ENCODE measurements around the gene RALGPS1. TPM values are rescaled to one million over a fixed set of nuclear protein-coding genes. Genes with fewer than 3 reads are reported as not detected.

Gene RALGPS1
- total and polyA plus RNA-seq, 2 of the 8 experiments (the other 6 are each of a cell fraction or from before 2014, with no cell fraction given) = 20.0 to 23.5 TPM

- Histone ChIP-seq H4K5ac (ENCODE audit: insufficient read length, low read depth, low read length) (no peak overlapping the region), H2BK5ac (ENCODE audit: low read depth, low read length) (no peak overlapping the region), H2BK15ac (ENCODE audit: low read length) (no peak overlapping the region), H2AFZ (ENCODE audit: low read length) (no peak overlapping the region), H4K91ac (replicated peaks; ENCODE audit: insufficient read length, low read length) (no peak overlapping the region), H3K79me2 (ENCODE audit: control insufficient read depth in 1 of 2, insufficient read depth in 2 of 2, low read length in 2 of 2) (no peaks in the 10 kb centered on the region), H3K27ac (ENCODE audit: low read depth, low read length) (no peak overlapping the region), H3K4me3 (ENCODE audit: extremely low read depth in 1 of 4, insufficient read depth in 2 of 4, low read depth in 3 of 4, low read length in 4 of 4) (no peak overlapping the region), H3K9me3 (ENCODE audit: insufficient read depth in 2 of 2, low read depth in 1 of 2, low read length in 1 of 2) (no peaks in the 10 kb centered on the region), H3K14ac (ENCODE audit: insufficient read length) (no peak overlapping the region), H3K56ac (replicated peaks; ENCODE audit: insufficient read length, low read depth, low read length) (no peak overlapping the region), H3K27me3 (replicated peaks in 1 of 4; ENCODE audit: control insufficient read depth in 3 of 4, extremely low read depth in 1 of 4, insufficient read depth in 3 of 4, low read length in 3 of 4) (no peaks in the 10 kb centered on the region), H2BK12ac (ENCODE audit: low read depth, low read length) (no peak overlapping the region), H4K20me1 (replicated peaks in 1 of 2; ENCODE audit: control insufficient read depth in 1 of 2, insufficient read depth in 2 of 2, low read length in 2 of 2) (peaks cover 0 to 5% of the 10 kb centered on the region in 2 experiments), H3K4ac (replicated peaks; ENCODE audit: insufficient read length, low read depth, low read length) (no peak overlapping the region), H2BK20ac (ENCODE audit: low read length) (no peak overlapping the region), H3K79me1 (ENCODE audit: low read depth, low read length) (no peaks in the 10 kb centered on the region; the same call in 1 of the 2 replicates), H3K4me2 (ENCODE audit: insufficient read depth in 1 of 2, low read depth in 2 of 2, low read length in 2 of 2) (no peak overlapping the region), H3K36me3 (ENCODE audit: control insufficient read depth in 2 of 4, insufficient read depth in 4 of 4, low read length in 3 of 4) (no peaks in the 10 kb centered on the region), H3K9ac (replicated peaks in 1 of 4; ENCODE audit: extremely low read depth in 1 of 4, low read depth in 3 of 4, low read length in 3 of 4) (no peak overlapping the region), H4K8ac (ENCODE audit: extremely low read depth, insufficient read depth, low read length) (no peak overlapping the region), H3K23me2 (ENCODE audit: low read depth, low read length) (no peaks in the 10 kb centered on the region), H2BK120ac (replicated peaks; ENCODE audit: low read depth, low read length) (no peak overlapping the region), H3K4me1 (replicated peaks in 1 of 4; ENCODE audit: control insufficient read depth in 3 of 4, insufficient read depth in 4 of 4, low read length in 3 of 4) (peaks cover 2 to 7% (median 4%) of the 10 kb centered on the region in 4 experiments), H3K23ac (ENCODE audit: insufficient read length) (no peak overlapping the region), H2AK5ac (ENCODE audit: low read depth, low read length) (no peak overlapping the region), H3K18ac (ENCODE audit: extremely low read depth, low read length) (no peak overlapping the region)
- WGBS, 2 experiments (ENCODE audit: extremely low coverage in 1 of 2, insufficient coverage in 1 of 2, insufficient read length in 1 of 2, insufficient replicate concordance in 2 of 2, low coverage in 1 of 2, low lambda C conversion rate in 2 of 2, missing lambda C conversion rate in 1 of 2) = 85% methylated on average over 4 of the region's 4 CpGs; no CpG with 5 or more reads in 1 of the 2 experiments
- CTCF ChIA-PET (ENCODE audit: partially characterized antibody) = interaction anchor here (1.0 to 1.3 kb wide), 5 partner anchors 11 to 141 kb away, joined by 3 to 4 read pairs (median 3); no protein-coding TSS in a partner anchor
- no peak for DNase-seq (ENCODE audit: low read depth in 1 of 2, low spot score in 2 of 2)
- TF ChIP-seq FOSL1 (IDR thresholded peaks at IDR 0.05; ENCODE audit: insufficient read depth, low read depth, low read length) = no peak
- TF ChIP-seq NANOG (IDR thresholded peaks at IDR 0.05; ENCODE audit: insufficient read depth, low read depth, low read length, poor library complexity, severe bottlenecking) = no peak
- no peak for TF ChIP-seq YY1 (IDR thresholded peaks at IDR 0.05; ENCODE audit: low read depth, low read length)
- TF ChIP-seq EZH2 (IDR thresholded peaks at IDR 0.05; ENCODE audit: low read depth, low read length, severe bottlenecking) = no peak
- no peak for TF ChIP-seq KDM4A (IDR thresholded peaks at IDR 0.05; ENCODE audit: low read depth, low read length, severe bottlenecking)
- no peak for TF ChIP-seq CBX8 (IDR thresholded peaks at IDR 0.05; ENCODE audit: borderline replicate concordance, low read depth, low read length)
- TF ChIP-seq CHD2 (IDR thresholded peaks at IDR 0.05; ENCODE audit: low read length) = no peak
- TF ChIP-seq, protein P1, sequence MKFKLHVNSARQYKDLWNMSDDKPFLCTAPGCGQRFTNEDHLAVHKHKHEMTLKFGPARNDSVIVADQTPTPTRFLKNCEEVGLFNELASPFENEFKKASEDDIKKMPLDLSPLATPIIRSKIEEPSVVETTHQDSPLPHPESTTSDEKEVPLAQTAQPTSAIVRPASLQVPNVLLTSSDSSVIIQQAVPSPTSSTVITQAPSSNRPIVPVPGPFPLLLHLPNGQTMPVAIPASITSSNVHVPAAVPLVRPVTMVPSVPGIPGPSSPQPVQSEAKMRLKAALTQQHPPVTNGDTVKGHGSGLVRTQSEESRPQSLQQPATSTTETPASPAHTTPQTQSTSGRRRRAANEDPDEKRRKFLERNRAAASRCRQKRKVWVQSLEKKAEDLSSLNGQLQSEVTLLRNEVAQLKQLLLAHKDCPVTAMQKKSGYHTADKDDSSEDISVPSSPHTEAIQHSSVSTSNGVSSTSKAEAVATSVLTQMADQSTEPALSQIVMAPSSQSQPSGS (IDR thresholded peaks at IDR 0.05; ENCODE audit: low read length) = no peak
- no peak for TF ChIP-seq MAFK (IDR thresholded peaks at IDR 0.05; ENCODE audit: low read depth, low read length)
- TF ChIP-seq ASH2L (IDR thresholded peaks at IDR 0.05; ENCODE audit: low read length) = no peak
- no peak for TF ChIP-seq SIX5 (IDR thresholded peaks at IDR 0.05; ENCODE audit: low read depth, low read length)
- POLR2A ChIA-PET (ENCODE audit: partially characterized antibody) = no interaction called here
- FAIRE-seq = no peak
These were observed 191.9 kb downstream of the RALGPS1 start for GRCh38 chr9:127106466-127106855.

Measured in H1 (cell line).